BLaER1 treated with 17β-estradiol and CSF1 and Interleukin-3, amounts not matched to agents 10 nM and 100 nM (cell line): ENCODE measurements around the gene CEACAM8.
A peak's percentile ranks its signal among the peaks of the same experiment; 100 is the strongest.
"Not testable (repeated sequence)": the region's sequence is repeated elsewhere in the genome, so short reads cannot be mapped to it uniquely, and the experiment has no call there.

Source experiments
- H3K27ac ChIP-seq, 11 experiments: shearing (Covaris generic); formaldehyde crosslinking; 2 replicates each; pipeline ENCODE4 v1.8.1; 2022
- H3K27me3 ChIP-seq, 11 experiments: shearing (Covaris generic); formaldehyde crosslinking; 2 replicates each; pipeline ENCODE4 v1.8.1; 2022
- H3K36me3 ChIP-seq, 11 experiments: shearing (Covaris generic); formaldehyde crosslinking; 2 replicates each; pipeline ENCODE4 v1.8.1; 2022
- H3K4me1 ChIP-seq, 10 experiments: shearing (Covaris generic); formaldehyde crosslinking; 2 replicates each; pipeline ENCODE4 v1.8.1; 2022
- H3K4me2 ChIP-seq, 11 experiments: shearing (Covaris generic); formaldehyde crosslinking; 2 replicates each; pipeline ENCODE4 v1.8.1; 2022
- H3K4me3 ChIP-seq, 10 experiments: shearing (Covaris generic); formaldehyde crosslinking; 2 replicates each; pipeline ENCODE4 v1.8.1; 2022
- H3K9ac ChIP-seq, 11 experiments: shearing (Covaris generic); formaldehyde crosslinking; 2 replicates each; pipeline ENCODE4 v1.8.1; 2022
- H3K9me3 ChIP-seq, 11 experiments: shearing (Covaris generic); formaldehyde crosslinking; replicated peaks in 1 of 11; 2 replicates each; pipeline ENCODE4 v1.8.1; 2022
- H4K20me1 ChIP-seq, 11 experiments: shearing (Covaris generic); formaldehyde crosslinking; 2 replicates each; pipeline ENCODE4 v1.8.1; 2022
- Cebpa-rat ChIP-seq, 11 experiments: shearing (Covaris generic); IDR thresholded peaks; 2 replicates each; pipeline ENCODE4 v1.8.1; 2022

The CEACAM8 gene

GRCh38 chr19:42594617-42595489, at the start of gene CEACAM8:
TSS of gene CEACAM8 (minus strand) at chr19:42594924. CDS start at chr19:42594828, 96 bp downstream.
- peaks cover 0 to 17% (median 0%) of the 10 kb centered on the region in 11 experiments; a peak in 3 of 22 replicates for H4K20me1 ChIP-seq
- H3K36me3 ChIP-seq: no peaks in the 10 kb centered on the region

GRCh38 chr19:42639324-42640092, 44.8 kb upstream of the CEACAM8 start:
- not testable (repeated sequence) for H3K4me2 ChIP-seq, H4K20me1 ChIP-seq, H3K9ac ChIP-seq, H3K36me3 ChIP-seq, H3K27ac ChIP-seq, H3K4me3 ChIP-seq, H3K27me3 ChIP-seq, H3K4me1 ChIP-seq
- H3K9me3 ChIP-seq: peaks cover 7 to 18% (median 14%) of the 10 kb centered on the region in 11 experiments; a peak in 19 of 22 replicates

More at GRCh38 chr19:42594617-42595489, at the start of gene CEACAM8:
- TF ChIP-seq Cebpa-rat (IDR thresholded peaks at IDR 0.05): no peak
- Histone ChIP-seq H3K27me3 (peaks cover 0 to 38% (median 0%) of the 10 kb centered on the region in 11 experiments; a peak in 4 of 22 replicates), H3K4me2 (no peak within 1 kb of the TSS), H3K4me1 (peaks cover 0 to 6% (median 0%) of the 10 kb centered on the region in 10 experiments; a peak in 6 of 20 replicates), H3K27ac (no peak within 1 kb of the TSS), H3K9ac (no peak within 1 kb of the TSS), H3K9me3 (peaks cover 0 to 7% (median 0%) of the 10 kb centered on the region in 11 experiments; a peak in 2 of 22 replicates), H3K4me3 (no peak within 1 kb of the TSS)

GRCh38 chr19:42635233-42635539, 40.5 kb upstream of the CEACAM8 start:
- Histone ChIP-seq H3K27ac (no peak overlapping the region), H3K27me3 (no peaks in the 10 kb centered on the region), H4K20me1 (no peaks in the 10 kb centered on the region), H3K4me1 (no peaks in the 10 kb centered on the region), H3K9me3 (peaks cover 2 to 9% (median 8%) of the 10 kb centered on the region in 11 experiments; a peak in 18 of 22 replicates), H3K9ac (no peak overlapping the region), H3K4me3 (no peak overlapping the region), H3K36me3 (no peaks in the 10 kb centered on the region), H3K4me2 (no peak overlapping the region)
- no peak for TF ChIP-seq Cebpa-rat (IDR thresholded peaks at IDR 0.05)

GRCh38 chr19:42634409-42635232, 39.9 kb upstream of the CEACAM8 start:
- H4K20me1 ChIP-seq: no peaks in the 10 kb centered on the region
- H3K4me3 ChIP-seq: no peak overlapping the region
- H3K36me3 ChIP-seq: no peaks in the 10 kb centered on the region
- no peak overlapping the region for H3K9ac ChIP-seq
- H3K27me3 ChIP-seq: no peaks in the 10 kb centered on the region
- H3K9me3 ChIP-seq: peaks cover 0 to 9% (median 8%) of the 10 kb centered on the region in 11 experiments; a peak in 18 of 22 replicates
- no peak overlapping the region for H3K27ac ChIP-seq
- no peak for TF ChIP-seq Cebpa-rat (IDR thresholded peaks at IDR 0.05)
- H3K4me1 ChIP-seq: no peaks in the 10 kb centered on the region
- no peak overlapping the region for H3K4me2 ChIP-seq

GRCh38 chr19:42629191-42629590, 34.5 kb upstream of the CEACAM8 start:
- H3K36me3 ChIP-seq: no peaks in the 10 kb centered on the region
- H3K9me3 ChIP-seq: peaks cover 0 to 22% (median 15%) of the 10 kb centered on the region in 11 experiments; a peak in 19 of 22 replicates
- H4K20me1 ChIP-seq: no peaks in the 10 kb centered on the region
- no peak overlapping the region for H3K4me2 ChIP-seq
- H3K4me3 ChIP-seq: no peak overlapping the region
- no peak overlapping the region for H3K9ac ChIP-seq
- H3K27ac ChIP-seq: no peak overlapping the region
- peaks cover 0 to 6% (median 0%) of the 10 kb centered on the region in 10 experiments; a peak in 1 of 20 replicates for H3K4me1 ChIP-seq
- no peak for TF ChIP-seq Cebpa-rat (IDR thresholded peaks at IDR 0.05)
- no peaks in the 10 kb centered on the region for H3K27me3 ChIP-seq

- no peak for TF ChIP-seq Cebpa-rat (IDR thresholded peaks at IDR 0.05)
- Histone ChIP-seq H3K36me3 (no peaks in the 10 kb centered on the region), H3K9ac (no peak overlapping the region), H3K4me2 (peak overlapping the region in 1 of 11 experiments; percentile 26; a peak in 1 of 22 replicates), H3K27me3 (no peaks in the 10 kb centered on the region), H3K4me3 (no peak overlapping the region), H3K9me3 (peaks cover 0 to 22% (median 15%) of the 10 kb centered on the region in 11 experiments; a peak in 19 of 22 replicates), H3K4me1 (peaks cover 0 to 6% (median 0%) of the 10 kb centered on the region in 10 experiments; a peak in 1 of 20 replicates), H4K20me1 (no peaks in the 10 kb centered on the region), H3K27ac (no peak overlapping the region)
Measured at GRCh38 chr19:42628411-42629140, 33.9 kb upstream of the CEACAM8 start.

- no peaks in the 10 kb centered on the region for H3K27me3 ChIP-seq
- H3K9ac ChIP-seq: no peak overlapping the region
- H3K4me2 ChIP-seq: no peak overlapping the region
- no peaks in the 10 kb centered on the region for H3K36me3 ChIP-seq
- no peaks in the 10 kb centered on the region for H4K20me1 ChIP-seq
- peaks cover 0 to 6% (median 0%) of the 10 kb centered on the region in 10 experiments; a peak in 1 of 20 replicates for H3K4me1 ChIP-seq
- H3K27ac ChIP-seq: no peak overlapping the region
- peaks cover 0 to 22% (median 15%) of the 10 kb centered on the region in 11 experiments; a peak in 19 of 22 replicates for H3K9me3 ChIP-seq
- H3K4me3 ChIP-seq: no peak overlapping the region
- TF ChIP-seq Cebpa-rat (IDR thresholded peaks at IDR 0.05): no peak
Measured at GRCh38 chr19:42627916-42628315, 33.2 kb upstream of the CEACAM8 start.

GRCh38 chr19:42626181-42626580, 31.5 kb upstream of the CEACAM8 start:
- Histone ChIP-seq H3K9ac (no peak overlapping the region), H3K4me2 (no peak overlapping the region), H3K9me3 (peaks cover 0 to 22% (median 15%) of the 10 kb centered on the region in 11 experiments; a peak in 19 of 22 replicates), H4K20me1 (no peaks in the 10 kb centered on the region), H3K36me3 (no peaks in the 10 kb centered on the region), H3K4me3 (no peak overlapping the region), H3K27me3 (no peaks in the 10 kb centered on the region), H3K27ac (no peak overlapping the region), H3K4me1 (peaks cover 0 to 6% (median 0%) of the 10 kb centered on the region in 10 experiments; a peak in 1 of 20 replicates)
- TF ChIP-seq Cebpa-rat (IDR thresholded peaks at IDR 0.05): no peak
